Stimulated activated naive B cell treated with anti-CD40 and anti-IgM and Interleukin-4, amounts not matched to agents 10 μg/mL and 1 μg/mL and 100 μg/mL, for 72 hours (primary cell): Measurements from ENCODE around the gene RUNX2.

Experiments
- ATAC-seq, 2 donors: fragments of 150-1000 bp; cut with Tn5 transposase; replicated peaks; 2 replicates each; pipeline ENCODE4 v1.10.0; 2021; ENCODE audit warnings: moderate library complexity in 1 of 2
- DNase-seq: peaks from one replicate; pipeline ENCODE4 v3.0.0; 2021
- H3K27ac Mint-ChIP-seq: one replicate; pipeline ENCODE4 v1.8.0; 2022; ENCODE audit warnings: mild to moderate bottlenecking, mixed read lengths
- H3K27me3 Mint-ChIP-seq, 2 donors: one replicate each; pipeline ENCODE4 v1.8.0; 2022; ENCODE audit warnings: mixed read lengths in 2 of 2
- H3K36me3 Mint-ChIP-seq, 2 donors: one replicate each; pipeline ENCODE4 v1.8.0; 2022; ENCODE audit warnings: mixed read lengths in 2 of 2, mild to moderate bottlenecking in 1 of 2
- H3K4me1 Mint-ChIP-seq, 2 donors: one replicate each; pipeline ENCODE4 v1.8.0; 2022; ENCODE audit warnings: mixed read lengths in 2 of 2, mild to moderate bottlenecking in 1 of 2
- H3K4me3 Mint-ChIP-seq, 2 donors: one replicate each; pipeline ENCODE4 v1.8.0; 2022; ENCODE audit warnings: mild to moderate bottlenecking in 2 of 2, mixed read lengths in 2 of 2, moderate library complexity in 1 of 2
- H3K9me3 Mint-ChIP-seq, 2 donors: one replicate each; pipeline ENCODE4 v1.8.0; 2022; ENCODE audit warnings: mixed read lengths in 2 of 2, mild to moderate bottlenecking in 1 of 2

Gene RUNX2

DNA sequence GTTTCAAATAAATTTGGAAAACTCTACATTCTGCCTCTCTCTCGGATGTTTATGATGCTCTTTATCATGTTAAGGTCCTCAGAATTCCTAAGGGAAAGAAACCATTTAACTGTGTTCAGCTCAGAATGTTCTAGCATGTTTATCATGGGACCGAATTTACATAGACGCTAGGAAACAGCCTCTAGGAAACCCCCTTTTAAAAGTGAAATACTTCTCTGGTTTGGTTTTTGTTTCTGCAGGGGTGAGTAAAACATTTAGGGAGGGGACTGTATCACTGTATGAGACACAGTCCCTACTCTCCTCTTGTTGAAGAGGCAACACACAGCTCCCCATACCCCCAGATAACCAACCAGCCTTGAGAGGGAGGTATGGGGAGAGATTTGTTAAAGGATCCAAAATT lies 317.2 kb downstream of the RUNX2 start:
- peak; percentile 34 to 46 for ATAC-seq
- Mint-ChIP-seq H3K36me3 (peaks cover 0 to 1% of the 10 kb centered on the region in 2 donors), H3K9me3 (no peaks in the 10 kb centered on the region), H3K4me1 (peaks cover 3 to 7% of the 10 kb centered on the region in 2 donors), H3K27me3 (peaks cover 5 to 15% of the 10 kb centered on the region in 2 donors), H3K4me3 (no peak overlapping the region), H3K27ac (no peak overlapping the region)
- no peak for DNase-seq

DNA sequence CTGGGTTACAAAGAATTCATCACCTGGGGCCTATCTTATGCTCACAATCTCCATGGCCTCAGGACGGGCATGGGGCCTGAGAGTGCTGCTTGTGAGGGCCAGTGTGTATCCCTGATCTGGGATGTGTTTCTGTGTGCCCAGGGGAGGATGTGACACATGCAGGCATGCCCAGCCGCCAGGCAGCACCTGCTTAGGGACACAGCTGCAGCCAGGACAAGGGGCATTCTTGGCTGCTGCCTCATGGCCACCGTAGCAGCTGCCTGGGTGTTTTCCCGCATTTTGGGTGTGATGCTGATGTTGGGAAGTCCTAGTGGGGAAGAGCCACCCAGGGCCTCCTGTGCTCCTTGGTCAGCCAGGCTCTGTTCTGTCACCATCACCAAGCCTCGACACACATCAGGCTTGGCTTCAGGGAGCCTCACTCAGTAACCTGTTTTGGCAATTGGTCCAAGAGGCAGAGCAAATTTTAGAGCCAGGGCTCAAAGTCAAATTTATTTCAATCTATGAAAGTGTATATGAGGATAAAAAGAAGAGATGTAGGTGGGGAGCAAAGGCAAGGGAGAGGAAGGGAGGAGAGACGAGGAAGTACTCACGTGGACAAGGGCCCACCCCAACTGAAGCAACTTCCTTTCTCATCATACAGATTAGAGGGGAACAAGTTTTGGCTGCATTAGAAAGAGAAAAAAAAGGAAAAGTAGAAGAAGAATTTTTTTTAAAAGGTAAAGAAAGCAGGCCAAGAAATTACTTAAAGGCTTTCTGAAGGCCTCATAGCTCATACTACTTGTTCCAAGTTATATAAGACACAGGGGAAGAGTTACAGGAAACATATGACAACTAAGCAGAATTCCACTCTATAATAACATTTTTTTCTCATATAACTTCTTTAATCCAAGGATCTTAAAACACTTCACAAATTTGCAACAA lies 319.5 kb downstream of the RUNX2 start:
- peaks cover 3 to 7% of the 10 kb centered on the region in 2 donors for H3K4me1 Mint-ChIP-seq
- no peak for DNase-seq

DNA sequence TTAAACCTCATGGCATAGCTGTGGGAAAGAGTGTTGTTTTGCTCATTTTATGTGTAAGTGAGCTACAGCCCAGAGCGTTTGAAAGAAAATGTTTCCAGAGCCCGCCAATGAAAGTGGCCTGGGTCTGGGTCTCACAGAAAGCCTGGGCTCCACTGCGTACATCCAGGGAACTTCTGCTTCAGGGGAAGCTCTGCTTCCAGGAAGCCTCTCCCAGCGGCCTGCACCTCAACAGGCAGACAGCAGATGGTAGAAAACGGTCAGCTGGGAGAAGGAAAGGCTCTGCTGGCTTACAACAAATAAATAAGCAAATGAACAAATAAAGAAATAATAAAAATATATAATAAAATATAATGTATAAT lies 320.1 kb downstream of the RUNX2 start:
- no peak overlapping the region for H3K4me3 Mint-ChIP-seq

More for the DNA sequence above, 319.5 kb downstream of the RUNX2 start:
- H3K9me3 Mint-ChIP-seq, result no peaks in the 10 kb centered on the region
- H3K36me3 Mint-ChIP-seq, result peaks cover 0 to 1% of the 10 kb centered on the region in 2 donors
- no peak overlapping the region for H3K4me3 Mint-ChIP-seq
- ATAC-seq, result no peak
- peaks cover 5 to 9% of the 10 kb centered on the region in 2 donors for H3K27me3 Mint-ChIP-seq
- no peak overlapping the region for H3K27ac Mint-ChIP-seq

DNA sequence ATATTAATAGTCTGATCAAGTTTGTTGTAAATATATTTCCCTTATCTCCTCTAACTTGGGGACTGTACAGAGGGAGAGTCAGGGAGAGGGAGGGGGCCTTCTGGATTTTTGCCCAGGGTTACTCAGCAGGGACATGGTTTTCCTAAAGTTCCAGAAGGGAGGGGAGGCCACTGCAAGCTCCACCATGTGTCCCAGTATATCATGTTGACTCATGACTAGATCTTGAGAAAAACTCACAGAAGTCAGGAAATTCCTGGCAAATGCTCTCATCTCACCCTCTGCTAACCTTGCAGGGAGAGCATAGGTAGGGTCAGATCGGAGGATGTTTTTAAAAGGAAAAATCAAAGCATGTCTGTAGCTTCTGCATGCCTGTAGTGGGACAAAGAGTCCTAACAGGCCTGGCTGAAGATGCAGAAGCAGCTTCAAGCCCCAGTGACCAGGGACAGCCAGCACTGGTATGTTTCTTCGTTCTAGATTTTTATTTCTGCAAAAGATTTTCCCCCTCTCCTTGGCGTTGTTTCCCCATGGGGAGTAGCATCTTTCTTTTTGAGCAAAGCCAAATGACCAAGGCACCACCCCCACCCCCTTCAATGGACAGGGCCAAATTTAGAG lies 322.5 kb downstream of the RUNX2 start:
- H3K4me3 Mint-ChIP-seq, result no peak overlapping the region
- H3K27ac Mint-ChIP-seq, result no peak overlapping the region
- peaks cover 0 to 1% of the 10 kb centered on the region in 2 donors for H3K36me3 Mint-ChIP-seq
- peaks cover 5 to 16% of the 10 kb centered on the region in 2 donors for H3K27me3 Mint-ChIP-seq
- peaks cover 6 to 7% of the 10 kb centered on the region in 2 donors for H3K4me1 Mint-ChIP-seq
- ATAC-seq (no peak), DNase-seq (no peak)
- H3K9me3 Mint-ChIP-seq, result no peaks in the 10 kb centered on the region

More for the DNA sequence above, 320.1 kb downstream of the RUNX2 start:
- Mint-ChIP-seq H3K4me1 (peaks cover 7% of the 10 kb centered on the region in 2 donors), H3K27ac (no peak overlapping the region), H3K9me3 (no peaks in the 10 kb centered on the region), H3K36me3 (peaks cover 0 to 1% of the 10 kb centered on the region in 2 donors), H3K27me3 (peaks cover 5 to 11% of the 10 kb centered on the region in 2 donors)
- no peak for ATAC-seq
- no peak for DNase-seq

DNA sequence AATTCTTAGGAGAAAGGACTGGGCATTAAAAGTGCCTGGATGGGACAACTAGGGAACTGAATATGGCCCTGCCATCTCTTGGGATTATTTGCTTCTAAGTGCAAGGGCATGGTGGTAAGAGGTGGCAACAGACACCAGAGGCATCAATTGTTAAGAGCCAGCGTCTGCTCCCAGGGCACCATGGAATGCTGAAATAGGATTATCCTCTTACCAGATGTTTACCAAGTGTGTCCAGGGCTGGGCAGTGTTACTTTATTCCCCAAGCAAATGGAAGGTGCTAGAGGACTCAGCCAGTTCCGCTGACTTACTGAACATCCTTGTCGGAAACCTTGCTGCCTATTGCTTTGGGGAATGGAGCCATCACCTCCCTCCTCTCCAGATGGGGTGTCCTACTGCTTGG lies 323.2 kb downstream of the RUNX2 start:
- DNase-seq (no peak), ATAC-seq (no peak)
- H3K27me3 Mint-ChIP-seq, result peaks cover under 1 to 18% of the 10 kb centered on the region in 2 donors
- no peaks in the 10 kb centered on the region for H3K36me3 Mint-ChIP-seq
- peaks cover 0 to under 1% of the 10 kb centered on the region in 2 donors for H3K9me3 Mint-ChIP-seq
- H3K27ac Mint-ChIP-seq, result no peak overlapping the region
- H3K4me3 Mint-ChIP-seq, result no peak overlapping the region
- H3K4me1 Mint-ChIP-seq, result peaks cover 6 to 7% of the 10 kb centered on the region in 2 donors

DNA sequence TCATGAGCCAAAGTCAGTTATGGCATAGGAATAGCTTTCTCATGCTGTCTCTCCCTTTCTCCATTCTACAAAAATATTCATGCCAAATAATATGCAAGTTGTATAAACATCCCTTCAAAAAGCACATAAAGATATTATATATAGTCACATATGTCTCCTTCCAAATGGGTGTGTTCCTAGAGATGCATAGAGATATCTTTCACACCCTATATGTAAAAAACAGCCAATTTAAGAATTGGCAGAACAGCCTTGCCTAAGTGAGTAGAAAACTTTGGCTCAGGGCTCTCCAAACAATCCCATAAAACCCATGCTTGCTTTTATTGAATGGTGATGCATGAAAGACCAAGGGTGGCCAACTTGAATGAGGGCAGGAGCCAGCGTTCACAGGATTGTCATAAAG lies 324.3 kb downstream of the RUNX2 start:
- Mint-ChIP-seq H3K4me3 (no peak overlapping the region), H3K4me1 (peaks cover 6 to 7% of the 10 kb centered on the region in 2 donors), H3K27me3 (peaks cover 10 to 21% of the 10 kb centered on the region in 2 donors), H3K27ac (no peak overlapping the region), H3K9me3 (peaks cover 2 to 7% of the 10 kb centered on the region in 2 donors), H3K36me3 (no peaks in the 10 kb centered on the region)
- ATAC-seq (no peak), DNase-seq (no peak)

DNA sequence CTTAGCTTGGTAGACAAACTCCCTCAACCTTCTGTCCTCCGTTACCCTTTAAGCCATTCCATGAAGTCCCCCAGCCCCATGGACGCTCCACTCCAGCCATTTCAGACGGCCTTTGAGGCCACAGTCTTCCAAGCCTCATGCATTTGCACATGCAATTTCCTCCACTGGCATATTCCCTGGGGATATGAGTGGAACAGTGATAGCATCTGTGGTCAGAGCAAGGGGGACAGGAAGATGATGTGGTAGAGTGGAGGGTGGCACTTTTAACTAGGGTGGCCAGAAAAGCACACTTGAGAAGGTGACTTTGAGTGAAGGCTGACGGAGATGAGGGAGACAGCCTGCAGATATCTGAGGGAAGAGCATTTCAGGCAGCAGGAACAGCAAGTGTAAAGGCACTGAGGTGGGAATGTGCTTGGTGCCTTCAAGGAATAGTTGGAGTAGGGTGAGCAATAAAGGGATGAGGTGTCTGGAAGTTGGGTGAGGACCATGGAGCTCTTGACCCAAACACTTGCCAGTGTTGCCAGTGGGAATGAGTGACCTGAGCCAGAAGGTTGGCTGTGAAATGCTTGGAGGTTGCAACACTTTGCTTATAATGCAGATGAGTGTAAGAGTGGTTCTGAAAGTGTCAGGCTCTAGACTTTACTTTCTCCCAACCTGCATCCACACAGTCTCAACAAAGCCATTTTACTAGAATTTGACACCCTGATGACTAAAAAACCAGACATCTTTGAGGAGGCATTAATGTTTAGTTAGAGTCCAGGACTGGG lies 325.2 kb downstream of the RUNX2 start:
- H3K4me1 Mint-ChIP-seq, result peaks cover 0 to 8% of the 10 kb centered on the region in 2 donors
- H3K27me3 Mint-ChIP-seq, result peaks cover 16 to 21% of the 10 kb centered on the region in 2 donors
- H3K27ac Mint-ChIP-seq, result no peak overlapping the region
- H3K9me3 Mint-ChIP-seq, result peaks cover 2 to 7% of the 10 kb centered on the region in 2 donors
- DNase-seq (no peak), ATAC-seq (peak in 1 of 2 donors; percentile 25)
- no peak overlapping the region for H3K4me3 Mint-ChIP-seq
- H3K36me3 Mint-ChIP-seq, result no peaks in the 10 kb centered on the region

DNA sequence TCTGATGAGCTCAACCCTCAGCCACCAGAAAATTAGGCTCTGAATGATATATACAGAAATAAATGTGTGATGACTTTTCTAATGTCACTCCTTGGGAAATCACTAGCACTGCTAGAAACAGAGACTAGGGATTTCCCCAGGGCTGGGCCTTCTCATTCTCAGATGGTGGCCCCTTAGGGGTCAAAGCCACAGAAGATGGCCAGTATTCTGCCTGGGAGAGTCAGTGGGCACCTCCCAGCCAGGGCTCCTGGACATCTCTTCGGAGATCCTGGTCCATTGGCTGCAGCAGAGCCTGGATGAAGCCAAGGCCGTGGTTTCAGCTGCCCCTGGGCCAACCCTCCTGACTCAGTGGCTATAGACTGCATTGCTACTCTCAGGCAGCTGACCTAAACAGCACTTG lies 326.5 kb downstream of the RUNX2 start:
- ATAC-seq (no peak), DNase-seq (no peak)
- Mint-ChIP-seq H3K27ac (no peak overlapping the region), H3K4me1 (peaks cover 7 to 11% of the 10 kb centered on the region in 2 donors), H3K9me3 (peaks cover 2 to 7% of the 10 kb centered on the region in 2 donors), H3K4me3 (no peak overlapping the region), H3K27me3 (peaks cover 16 to 21% of the 10 kb centered on the region in 2 donors), H3K36me3 (no peaks in the 10 kb centered on the region)

DNA sequence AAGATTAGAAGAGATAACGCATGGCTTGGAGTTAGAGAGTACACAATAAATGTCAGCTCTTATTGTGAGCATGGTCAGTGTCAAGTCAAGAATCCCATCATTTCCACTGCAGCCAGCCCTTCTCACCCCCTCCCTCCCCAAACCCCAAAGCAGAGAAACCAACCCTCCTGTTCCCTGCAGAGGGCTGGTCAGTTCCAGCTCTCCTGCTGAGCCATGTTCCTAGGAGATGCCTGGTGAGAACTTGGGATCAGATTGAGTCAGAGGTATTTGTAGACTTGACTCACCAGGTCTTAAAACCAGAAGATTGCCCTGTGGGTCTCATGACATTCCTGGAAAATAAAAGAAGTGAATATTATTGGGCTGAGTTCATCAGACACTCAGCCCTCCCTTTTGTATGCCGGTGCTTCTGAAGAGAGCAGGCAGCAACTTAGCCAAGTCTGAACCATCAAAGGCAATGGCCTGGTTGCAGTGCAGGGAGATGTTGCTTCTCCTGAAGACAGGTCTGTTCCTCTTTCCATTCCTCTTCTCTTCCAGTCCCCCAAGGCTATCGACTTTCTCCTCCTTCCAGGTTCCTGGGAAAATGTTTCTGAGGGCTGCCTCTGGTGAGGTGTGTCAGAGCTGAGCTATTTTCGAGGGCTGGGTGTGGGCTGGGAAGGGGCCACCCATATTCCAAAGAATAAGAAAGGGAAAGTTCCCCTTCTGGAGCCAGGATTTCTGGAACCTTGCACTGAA lies 327.8 kb downstream of the RUNX2 start:
- H3K9me3 Mint-ChIP-seq, result peaks cover 2 to 7% of the 10 kb centered on the region in 2 donors
- ATAC-seq, result no peak
- H3K36me3 Mint-ChIP-seq, result no peaks in the 10 kb centered on the region
- H3K4me1 Mint-ChIP-seq, result peaks cover 11 to 12% of the 10 kb centered on the region in 2 donors
- H3K4me3 Mint-ChIP-seq, result no peak overlapping the region
- DNase-seq, result no peak
- H3K27ac Mint-ChIP-seq, result no peak overlapping the region
- H3K27me3 Mint-ChIP-seq, result peaks cover 21% of the 10 kb centered on the region in 2 donors

DNA sequence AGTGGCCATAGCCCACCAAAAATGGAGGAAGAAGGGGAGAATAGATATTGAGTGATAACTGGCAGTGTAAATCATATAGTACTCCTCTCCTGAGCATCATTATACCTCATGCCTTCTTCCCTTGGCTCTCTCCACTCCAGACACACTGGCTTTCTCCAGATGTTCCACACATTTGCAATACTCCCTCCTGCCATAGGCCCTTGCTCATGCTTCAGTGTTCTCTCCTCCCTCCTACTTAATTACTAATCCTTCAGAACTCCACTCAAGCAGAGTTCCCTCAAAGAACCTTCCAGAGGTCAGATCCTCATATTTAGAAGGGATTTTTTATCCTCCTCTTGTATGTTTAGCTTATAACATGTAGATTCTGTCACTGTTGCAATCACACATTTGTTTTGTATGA lies 329.1 kb downstream of the RUNX2 start:
- Mint-ChIP-seq H3K27ac (no peak overlapping the region), H3K36me3 (no peaks in the 10 kb centered on the region), H3K4me1 (peaks cover 11 to 12% of the 10 kb centered on the region in 2 donors), H3K4me3 (no peak overlapping the region), H3K9me3 (peaks cover 2 to 7% of the 10 kb centered on the region in 2 donors), H3K27me3 (peaks cover 23 to 26% of the 10 kb centered on the region in 2 donors)
- DNase-seq (no peak), ATAC-seq (no peak)

DNA sequence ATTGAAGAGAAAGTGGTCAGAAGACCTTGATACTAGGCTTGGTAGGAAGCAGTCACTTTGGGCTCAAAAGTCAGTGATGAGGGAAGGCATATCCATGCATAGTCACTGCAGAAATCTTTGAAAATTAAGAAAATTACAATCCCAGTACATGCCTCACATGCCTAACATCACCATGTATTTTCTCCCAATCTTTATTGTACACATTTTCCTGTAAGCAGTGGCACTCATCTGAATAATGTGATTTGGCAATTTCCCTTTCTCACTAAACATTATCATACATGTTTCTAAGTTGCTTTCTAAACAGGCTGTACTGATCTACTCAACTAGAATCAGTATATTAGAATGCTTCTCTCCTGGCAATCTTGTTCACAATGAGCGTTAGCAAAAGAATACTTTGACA lies 330.3 kb downstream of the RUNX2 start:
- H3K9me3 Mint-ChIP-seq, result peaks cover 2 to 7% of the 10 kb centered on the region in 2 donors
- DNase-seq (no peak), ATAC-seq (no peak)
- H3K27me3 Mint-ChIP-seq, result peaks cover 27 to 34% of the 10 kb centered on the region in 2 donors
- no peak overlapping the region for H3K27ac Mint-ChIP-seq
- peaks cover 9 to 20% of the 10 kb centered on the region in 2 donors for H3K4me1 Mint-ChIP-seq
- H3K36me3 Mint-ChIP-seq, result no peaks in the 10 kb centered on the region
- H3K4me3 Mint-ChIP-seq, result no peak overlapping the region

DNA sequence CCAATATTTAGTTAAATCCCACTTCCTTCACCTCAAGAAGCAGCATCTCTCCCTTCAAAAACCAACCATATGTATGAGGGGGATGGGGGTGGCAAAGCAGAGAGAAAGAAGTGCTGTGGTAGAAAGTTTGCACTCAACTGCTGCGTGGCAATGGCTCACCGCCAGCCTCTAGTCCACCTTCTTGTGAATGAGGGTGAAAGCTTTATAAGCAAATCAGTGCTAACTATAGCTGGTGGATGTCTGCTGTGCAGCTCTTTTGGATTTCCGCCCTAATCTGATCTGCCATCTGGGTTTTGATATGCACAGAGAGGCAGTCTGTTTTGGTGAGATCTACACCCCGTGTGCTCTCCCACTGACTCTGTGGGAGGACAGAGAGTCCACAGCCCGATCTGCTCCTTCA lies 330.8 kb downstream of the RUNX2 start:
- Mint-ChIP-seq H3K27ac (no peak overlapping the region), H3K4me1 (peaks cover 13 to 26% of the 10 kb centered on the region in 2 donors)
- ATAC-seq, result peak in 1 of 2 donors; percentile 26

DNA sequence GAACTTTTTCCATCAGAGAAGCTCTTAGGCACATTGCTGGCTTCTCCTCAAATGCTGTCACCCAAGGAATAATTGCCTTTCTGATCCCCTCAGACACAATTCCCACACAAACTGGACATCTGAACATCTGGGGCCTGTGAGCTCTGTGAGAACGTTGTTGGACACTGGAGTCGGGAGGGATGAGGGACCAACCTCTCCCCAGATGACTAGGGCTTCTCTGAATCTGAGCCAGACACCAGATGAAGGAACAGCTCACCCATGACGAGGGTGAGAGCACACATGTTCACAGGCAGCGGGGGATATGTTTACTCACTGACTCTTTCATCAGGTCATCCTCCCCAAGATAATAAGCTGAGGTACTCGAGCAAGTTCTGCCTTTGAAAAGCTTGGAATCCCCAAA lies 333.5 kb downstream of the RUNX2 start:
- Mint-ChIP-seq H3K4me3 (no peak overlapping the region), H3K27ac (no peak overlapping the region)

More for the DNA sequence above, 330.8 kb downstream of the RUNX2 start:
- no peak for DNase-seq
- Mint-ChIP-seq H3K27me3 (peaks cover 31 to 40% of the 10 kb centered on the region in 2 donors), H3K9me3 (peaks cover 2 to 7% of the 10 kb centered on the region in 2 donors), H3K4me3 (no peak overlapping the region), H3K36me3 (no peaks in the 10 kb centered on the region)

More for the DNA sequence above, 333.5 kb downstream of the RUNX2 start:
- Mint-ChIP-seq H3K27me3 (peaks cover 31 to 54% of the 10 kb centered on the region in 2 donors), H3K36me3 (no peaks in the 10 kb centered on the region), H3K9me3 (peaks cover 2 to 4% of the 10 kb centered on the region in 2 donors), H3K4me1 (peaks cover 19 to 38% of the 10 kb centered on the region in 2 donors)
- DNase-seq (no peak), ATAC-seq (no peak)
